Prostate gland (tissue), 2 donors: ENCODE results near the gene RCL1. TPM values are rescaled to one million over a fixed set of nuclear protein-coding genes. Genes with fewer than 3 reads are reported as not detected.

Experiments used
- DNase-seq: peaks from one replicate; pipeline ENCODE4 v3.0.0-alpha.2; 2019; ENCODE audit warnings: low spot score
- H3K27ac ChIP-seq, 2 donors: fragments of 200-600 bp; sonication (generic); 2 replicates each; pipeline ENCODE4 v1.5.1; 2017 to 2019
- H3K27me3 ChIP-seq: fragments of 200-600 bp; sonication (generic); replicated peaks from 2 replicates; pipeline ENCODE4 v1.5.1; 2019; ENCODE audit not compliant: insufficient read depth
- H3K36me3 ChIP-seq, 2 donors: fragments of 200-600 bp; sonication (generic); 1 replicate in 1 of 2; 2 replicates in 1 of 2; pipeline versions ENCODE4 v1.5.1 to v1.8.1; 2017 to 2019
- H3K4me1 ChIP-seq: fragments of 200-600 bp; sonication (generic); replicated peaks from 2 replicates; pipeline ENCODE4 v1.5.1; 2019
- H3K4me3 ChIP-seq, 2 donors: fragments of 200-600 bp; sonication (generic); 2 replicates each; pipeline ENCODE4 v1.5.1; 2017 to 2019
- H3K9me3 ChIP-seq: fragments of 200-600 bp; sonication (generic); 2 replicates; pipeline ENCODE4 v1.5.1; 2017
- POLR2A ChIP-seq: fragments of 450-650 bp; IDR thresholded peaks from one replicate; pipeline ENCODE4 v1.6.1; 2016; ENCODE audit warnings: antibody characterized with exemption, mild to moderate bottlenecking
- POLR2AphosphoS5 ChIP-seq: sonication (generic); formaldehyde crosslinking; IDR thresholded peaks from one replicate; pipeline ENCODE4 v1.6.1; 2017; ENCODE audit warnings: antibody characterized with exemption
- WGBS: methylation state at CpG from one replicate; pipeline ENCODE4 v1.1.5; 2018; 5-methylcytosine and 5-hydroxymethylcytosine counted together
- intact Hi-C: fragments of 100-400 bp; cut with DNase I; formaldehyde crosslinking; loops from one replicate; pipeline ENCODE4 v1.14.2; 2022
- total RNA-seq, 2 donors: library from RNA; depleted of rRNA; stranded (reverse); fragments of >200 nt; gene quantifications; one replicate each; pipeline ENCODE4 v1.1.0, GENCODE V29; 2016
- TF ChIP-seq, protein P1 (sequence below), 4 experiments: fragments of 200-600 bp in 2 of 4; fragments of 450-650 bp in 2 of 4; sonication (generic) in 2 of 4; IDR thresholded peaks; 1 replicate in 3 of 4; 2 replicates in 1 of 4; pipeline ENCODE4 v1.5.1; 2016 to 2019; ENCODE audit warnings: antibody characterized with exemption in 4 of 4, mild to moderate bottlenecking in 2 of 4, moderate library complexity in 2 of 4

Gene RCL1
- total RNA-seq, 2 donors from 2014 or later: 18.9 to 29.3 TPM

DNA sequence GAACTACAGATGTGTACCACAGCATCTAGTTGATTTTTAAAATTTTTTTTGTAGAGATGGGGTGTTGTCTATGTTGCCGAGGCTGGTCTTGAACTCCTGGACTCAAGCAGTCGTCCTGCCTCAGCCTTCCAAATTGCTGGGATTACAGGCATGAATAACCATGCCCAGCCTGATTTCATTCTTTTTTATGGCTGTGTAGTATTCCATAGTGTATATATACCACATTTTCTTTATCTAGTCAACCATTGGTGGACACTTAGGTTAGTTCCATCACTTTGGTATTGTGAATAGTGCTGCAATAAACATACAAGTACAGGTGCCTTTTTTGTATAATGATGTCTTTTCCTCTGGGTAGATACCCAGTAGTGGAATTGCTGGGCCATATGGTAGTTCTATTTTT lies 3.8 kb downstream of the RCL1 start:
- 95% methylated on average over 2 of the region's 2 CpGs for WGBS
- no peak for DNase-seq
- no peaks in the 10 kb centered on the region for H3K4me1 ChIP-seq
- H3K27me3 ChIP-seq: no peaks in the 10 kb centered on the region
- intact Hi-C loops: loop anchor here (10.0 kb wide), 1 partner anchor 58 kb away; no protein-coding TSS in a partner anchor
- H3K4me3 ChIP-seq: no peak overlapping the region
- H3K36me3 ChIP-seq: no peaks in the 10 kb centered on the region
- H3K9me3 ChIP-seq: no peaks in the 10 kb centered on the region
- TF ChIP-seq, protein P1, sequence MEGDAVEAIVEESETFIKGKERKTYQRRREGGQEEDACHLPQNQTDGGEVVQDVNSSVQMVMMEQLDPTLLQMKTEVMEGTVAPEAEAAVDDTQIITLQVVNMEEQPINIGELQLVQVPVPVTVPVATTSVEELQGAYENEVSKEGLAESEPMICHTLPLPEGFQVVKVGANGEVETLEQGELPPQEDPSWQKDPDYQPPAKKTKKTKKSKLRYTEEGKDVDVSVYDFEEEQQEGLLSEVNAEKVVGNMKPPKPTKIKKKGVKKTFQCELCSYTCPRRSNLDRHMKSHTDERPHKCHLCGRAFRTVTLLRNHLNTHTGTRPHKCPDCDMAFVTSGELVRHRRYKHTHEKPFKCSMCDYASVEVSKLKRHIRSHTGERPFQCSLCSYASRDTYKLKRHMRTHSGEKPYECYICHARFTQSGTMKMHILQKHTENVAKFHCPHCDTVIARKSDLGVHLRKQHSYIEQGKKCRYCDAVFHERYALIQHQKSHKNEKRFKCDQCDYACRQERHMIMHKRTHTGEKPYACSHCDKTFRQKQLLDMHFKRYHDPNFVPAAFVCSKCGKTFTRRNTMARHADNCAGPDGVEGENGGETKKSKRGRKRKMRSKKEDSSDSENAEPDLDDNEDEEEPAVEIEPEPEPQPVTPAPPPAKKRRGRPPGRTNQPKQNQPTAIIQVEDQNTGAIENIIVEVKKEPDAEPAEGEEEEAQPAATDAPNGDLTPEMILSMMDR (IDR thresholded peaks at IDR 0.05): no peak
- TF ChIP-seq POLR2AphosphoS5: no peak
- TF ChIP-seq POLR2A: no peak
- no peak overlapping the region for H3K27ac ChIP-seq

DNA sequence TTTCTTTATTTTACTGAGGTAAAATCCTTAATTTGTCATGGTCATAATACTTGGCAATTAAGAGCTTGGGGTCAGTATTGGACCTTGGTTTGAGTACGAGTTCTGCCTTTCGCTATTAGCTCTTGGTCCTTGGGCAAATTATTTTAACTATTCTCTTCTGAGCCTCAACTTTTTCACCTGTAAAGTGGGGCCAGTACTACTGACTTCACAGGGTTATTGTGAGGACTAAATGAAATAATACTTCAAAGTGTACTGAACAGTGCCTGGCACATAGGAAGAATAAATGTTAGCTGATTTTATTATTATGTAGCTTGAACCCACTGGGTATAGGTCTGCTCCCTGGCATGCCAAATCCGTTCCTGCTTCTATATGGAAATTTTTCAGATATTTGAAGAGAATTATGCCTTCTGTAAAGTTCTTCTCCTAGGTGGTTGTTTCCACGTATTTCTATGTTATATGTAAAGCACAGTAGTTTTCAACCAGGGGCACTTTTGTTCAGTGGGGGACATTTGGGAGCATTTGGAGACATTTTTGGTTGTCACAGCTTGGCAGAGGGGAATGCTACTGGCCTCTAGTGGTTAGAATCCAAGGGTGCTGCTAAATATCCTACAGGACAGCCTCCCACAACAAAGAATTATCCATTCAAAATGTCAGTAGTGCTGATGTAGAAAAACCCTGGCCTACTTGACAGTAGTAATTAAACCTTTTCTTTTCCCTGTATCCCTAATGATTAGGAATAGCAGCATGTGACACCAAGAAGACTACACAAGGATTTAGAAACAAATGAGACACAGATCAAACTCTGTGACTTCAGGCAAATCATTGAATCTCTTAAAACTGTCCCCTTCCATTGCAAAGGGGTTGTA lies 4.5 kb downstream of the RCL1 start:
- Histone ChIP-seq H3K36me3 (no peaks in the 10 kb centered on the region), H3K27ac (no peak overlapping the region), H3K4me1 (no peaks in the 10 kb centered on the region), H3K9me3 (no peaks in the 10 kb centered on the region), H3K27me3 (no peaks in the 10 kb centered on the region), H3K4me3 (no peak overlapping the region)
- intact Hi-C loops: loop anchor here (10.0 kb wide), 1 partner anchor 58 kb away; no protein-coding TSS in a partner anchor
- TF ChIP-seq, protein P1 (IDR thresholded peaks at IDR 0.05): peak in 3 of 4 experiments; percentile 32 to 59 (median 39)
- TF ChIP-seq POLR2AphosphoS5: no peak
- TF ChIP-seq POLR2A: no peak
- 94% methylated on average over 4 of the region's 4 CpGs for WGBS
- DNase-seq: no peak

DNA sequence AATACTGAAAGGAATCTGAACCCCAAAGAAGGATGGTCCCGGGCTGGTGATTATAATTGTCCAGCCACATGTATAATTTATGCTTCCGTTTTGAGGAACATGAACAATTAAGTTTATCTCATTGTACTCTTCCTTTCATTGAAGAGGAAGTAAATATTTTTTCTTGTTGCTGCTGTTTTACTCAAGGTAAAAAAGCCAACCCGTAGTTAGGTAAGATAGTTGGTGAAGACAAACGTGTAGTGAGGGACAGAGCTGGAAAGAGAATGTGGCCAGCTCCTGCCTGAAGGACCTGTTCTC lies 5.1 kb downstream of the RCL1 start:
- intact Hi-C loops: loop anchor here (10.0 kb wide), 1 partner anchor 57 kb away; no protein-coding TSS in a partner anchor
- Histone ChIP-seq H3K9me3 (no peaks in the 10 kb centered on the region), H3K27ac (peak overlapping the region in 1 of 2 donors; percentile 7), H3K27me3 (no peaks in the 10 kb centered on the region), H3K4me1 (no peaks in the 10 kb centered on the region), H3K36me3 (no peaks in the 10 kb centered on the region), H3K4me3 (no peak overlapping the region)
- DNase-seq: no peak
- TF ChIP-seq POLR2A: no peak
- no peak for TF ChIP-seq POLR2AphosphoS5
- TF ChIP-seq, protein P1 (IDR thresholded peaks at IDR 0.05): no peak
- 27% methylated on average over 4 of the region's 4 CpGs for WGBS

GRCh38 chr9:4798281-4799032 lies 5.7 kb downstream of the RCL1 start:
- H3K4me1 ChIP-seq: no peaks in the 10 kb centered on the region

More at GRCh38 chr9:4798281-4799032, 5.7 kb downstream of the RCL1 start:
- no peaks in the 10 kb centered on the region for H3K27me3 ChIP-seq
- intact Hi-C loops: loop anchor here (10.0 kb wide), 1 partner anchor 56 kb away; no protein-coding TSS in a partner anchor
- no peak overlapping the region for H3K4me3 ChIP-seq
- TF ChIP-seq, protein P1 (IDR thresholded peaks at IDR 0.05): no peak
- TF ChIP-seq POLR2A: no peak
- no peak for TF ChIP-seq POLR2AphosphoS5
- no peaks in the 10 kb centered on the region for H3K36me3 ChIP-seq
- H3K27ac ChIP-seq: peak overlapping the region in 1 of 2 donors; percentile 7
- no peaks in the 10 kb centered on the region for H3K9me3 ChIP-seq
- 86% methylated on average over 2 of the region's 2 CpGs for WGBS
- no peak for DNase-seq
